Large intestine (tissue), 3 donors: ENCODE measurements around the gene C1QTNF5. TPM values are rescaled to one million over a fixed set of nuclear protein-coding genes. Genes with fewer than 3 reads are reported as not detected.

Experiments used
- DNase-seq, 2 donors: peaks; one replicate each; pipeline versions ENCODE4 v3.0.0 to v3.0.0-alpha.2; 2013
- H3K27ac ChIP-seq: one replicate; pipeline ENCODE4 v1.5.1; 2013; ENCODE audit warnings: low read length
- H3K27me3 ChIP-seq: 2 replicates; pipeline ENCODE4 v1.6.1; 2013; ENCODE audit warnings: low read length; ENCODE audit not compliant: control insufficient read depth, insufficient read depth
- H3K36me3 ChIP-seq: 2 replicates; pipeline ENCODE4 v1.6.1; 2013; ENCODE audit warnings: low read length; ENCODE audit not compliant: control insufficient read depth, insufficient read depth
- H3K4me1 ChIP-seq: one replicate; pipeline ENCODE4 v1.6.1; 2013; ENCODE audit warnings: low read length; ENCODE audit not compliant: control insufficient read depth, insufficient read depth
- H3K4me3 ChIP-seq: one replicate; pipeline ENCODE4 v1.5.1; 2013; ENCODE audit warnings: low read length
- H3K9me3 ChIP-seq: one replicate; pipeline ENCODE4 v1.6.1; 2013; ENCODE audit warnings: mild to moderate bottlenecking, low read depth, low read length, moderate library complexity; ENCODE audit not compliant: control insufficient read depth
- WGBS: methylation state at CpG from one replicate; pipeline ENCODE4 v1.1.5; 2013; ENCODE audit warnings: low lambda C conversion rate; ENCODE audit not compliant: insufficient coverage; 5-methylcytosine and 5-hydroxymethylcytosine counted together
- polyA plus RNA-seq: library from polyadenylated mRNA; unstranded; fragments of 120-200 nt; gene quantifications from one replicate; pipeline ENCODE4 v1.2.1, GENCODE V29; 2013

C1QTNF5 gene
- polyA plus RNA-seq, 1 donor, result 19.5 TPM

GRCh38 chr11:119336744-119337469 lies 3.8 kb downstream of the C1QTNF5 start:
- Histone ChIP-seq H3K27ac (peak overlapping the region; percentile 67), H3K27me3 (peaks cover 21% of the 10 kb centered on the region), H3K4me1 (peaks cover 48% of the 10 kb centered on the region), H3K36me3 (peaks cover 13% of the 10 kb centered on the region), H3K9me3 (no peaks in the 10 kb centered on the region), H3K4me3 (no peak overlapping the region)
- no peak for DNase-seq
- 80% methylated on average over 1 of the region's 9 CpGs for WGBS

- no peak overlapping the region for H3K27ac ChIP-seq
Observed at GRCh38 chr11:119335655-119336543, 4.8 kb downstream of the C1QTNF5 start.

GRCh38 chr11:119335091-119335654 lies 5.5 kb downstream of the C1QTNF5 start:
- Histone ChIP-seq H3K9me3 (no peaks in the 10 kb centered on the region), H3K27ac (no peak overlapping the region), H3K36me3 (peaks cover 13% of the 10 kb centered on the region), H3K4me3 (peak overlapping the region; percentile 94), H3K27me3 (peaks cover 8% of the 10 kb centered on the region), H3K4me1 (peaks cover 33% of the 10 kb centered on the region)
- no peak for DNase-seq
- whole genome bisulfite sequencing, result no CpG with 5 or more reads among the region's 15 CpGs

More at GRCh38 chr11:119335655-119336543, 4.8 kb downstream of the C1QTNF5 start:
- no peak for DNase-seq
- no peaks in the 10 kb centered on the region for H3K9me3 ChIP-seq
- peak overlapping the region; percentile 94 for H3K4me3 ChIP-seq
- peaks cover 15% of the 10 kb centered on the region for H3K27me3 ChIP-seq
- peaks cover 13% of the 10 kb centered on the region for H3K36me3 ChIP-seq
- no CpG with 5 or more reads among the region's 30 CpGs for WGBS
- H3K4me1 ChIP-seq, result peaks cover 41% of the 10 kb centered on the region

GRCh38 chr11:119334174-119334930 lies 6.3 kb downstream of the C1QTNF5 start, which contains the start of gene RNF26:
RNF26 (plus strand) TSS chr11:119334527; CDS start chr11:119335123, 596 bp downstream.
- H3K4me3 ChIP-seq, result peak within 1 kb of the TSS; percentile 94
- peak; percentile 96 to 97 for DNase-seq
- peaks cover 3% of the 10 kb centered on the region for H3K27me3 ChIP-seq
- H3K4me1 ChIP-seq, result peaks cover 30% of the 10 kb centered on the region
- H3K36me3 ChIP-seq, result peaks cover 13% of the 10 kb centered on the region
- WGBS, result no CpG with 5 or more reads among the region's 54 CpGs
- H3K27ac ChIP-seq, result peak within 1 kb of the TSS; percentile 46
- no peaks in the 10 kb centered on the region for H3K9me3 ChIP-seq

GRCh38 chr11:119332111-119332765 lies 8.4 kb downstream of the C1QTNF5 start:
- no peak overlapping the region for H3K27ac ChIP-seq
- no peak overlapping the region for H3K4me3 ChIP-seq
- peaks cover 13% of the 10 kb centered on the region for H3K36me3 ChIP-seq
- no peaks in the 10 kb centered on the region for H3K9me3 ChIP-seq
- WGBS, result 94% methylated on average over 3 of the region's 4 CpGs
- H3K27me3 ChIP-seq, result no peaks in the 10 kb centered on the region
- H3K4me1 ChIP-seq, result peaks cover 16% of the 10 kb centered on the region
- no peak for DNase-seq

GRCh38 chr11:119330237-119330636 lies 10.4 kb downstream of the C1QTNF5 start:
- WGBS, result 67% methylated on average over 1 of the region's 1 CpG
- Histone ChIP-seq H3K27me3 (no peaks in the 10 kb centered on the region), H3K4me1 (peaks cover 6% of the 10 kb centered on the region), H3K27ac (no peak overlapping the region), H3K36me3 (no peaks in the 10 kb centered on the region), H3K9me3 (no peaks in the 10 kb centered on the region), H3K4me3 (no peak overlapping the region)
- DNase-seq, result no peak

GRCh38 chr11:119329320-119329719 lies 11.4 kb downstream of the C1QTNF5 start:
- Histone ChIP-seq H3K36me3 (no peaks in the 10 kb centered on the region), H3K27me3 (no peaks in the 10 kb centered on the region), H3K4me1 (no peaks in the 10 kb centered on the region), H3K9me3 (no peaks in the 10 kb centered on the region), H3K4me3 (no peak overlapping the region), H3K27ac (no peak overlapping the region)
- WGBS, result no CpG with 5 or more reads among the region's 2 CpGs
- no peak for DNase-seq

GRCh38 chr11:119324189-119324588 lies 16.5 kb downstream of the C1QTNF5 start:
- no peak overlapping the region for H3K4me3 ChIP-seq
- no peaks in the 10 kb centered on the region for H3K9me3 ChIP-seq
- H3K27me3 ChIP-seq, result peaks cover 22% of the 10 kb centered on the region
- H3K4me1 ChIP-seq, result peaks cover 20% of the 10 kb centered on the region
- WGBS, result no CpG with 5 or more reads among the region's 4 CpGs
- H3K27ac ChIP-seq, result no peak overlapping the region
- H3K36me3 ChIP-seq, result no peaks in the 10 kb centered on the region
- DNase-seq, result no peak

GRCh38 chr11:119323532-119324033 lies 17.1 kb downstream of the C1QTNF5 start:
- H3K4me3 ChIP-seq, result no peak overlapping the region
- peaks cover 26% of the 10 kb centered on the region for H3K4me1 ChIP-seq
- DNase-seq, result peak in 1 of 2 donors; percentile 53
- peaks cover 28% of the 10 kb centered on the region for H3K27me3 ChIP-seq
- no peak overlapping the region for H3K27ac ChIP-seq
- no peaks in the 10 kb centered on the region for H3K9me3 ChIP-seq
- H3K36me3 ChIP-seq, result no peaks in the 10 kb centered on the region
- no CpG with 5 or more reads among the region's 8 CpGs for WGBS
